Psoas muscle (tissue), 8 donors: Measurements from ENCODE around the gene TRIM33. TPM values are rescaled to one million over a fixed set of nuclear protein-coding genes. Genes with fewer than 3 reads are reported as not detected.

ENCODE experiments used
- ATAC-seq, 4 donors: fragments of 200-7000 bp; cut with Tn5 transposase; one replicate each; pipeline ENCODE4 v1.9.1; 2020; ENCODE audit warnings: moderate library complexity in 3 of 4, mild to moderate bottlenecking in 2 of 4
- DNase-seq, 2 donors: peaks; one replicate each; pipeline ENCODE4 v3.0.0-alpha.2; 2020
- H3K27ac ChIP-seq: fragments of 200-600 bp; one replicate; pipeline ENCODE4 v1.8.0; 2022
- H3K27me3 ChIP-seq, 3 donors: fragments of 200-600 bp in 1 of 3; one replicate each; pipeline versions ENCODE4 v1.6.1 to v1.8.0; 2013 to 2022; ENCODE audit warnings: low read length in 2 of 3, mild to moderate bottlenecking in 2 of 3, moderate library complexity in 1 of 3; ENCODE audit not compliant: insufficient read depth in 3 of 3
- H3K36me3 ChIP-seq, 2 donors: fragments of 200-600 bp in 1 of 2; one replicate each; pipeline versions ENCODE4 v1.6.1 to v1.8.0; 2013 to 2022; ENCODE audit warnings: low read depth in 1 of 2, mild to moderate bottlenecking in 1 of 2, moderate library complexity in 1 of 2; ENCODE audit not compliant: insufficient read depth in 1 of 2
- H3K4me1 ChIP-seq: fragments of 200-600 bp; one replicate; pipeline ENCODE4 v1.8.0; 2022
- H3K4me3 ChIP-seq: fragments of 200-600 bp; one replicate; pipeline ENCODE4 v1.8.0; 2022; ENCODE audit warnings: mild to moderate bottlenecking
- H3K9me3 ChIP-seq: fragments of 200-600 bp; one replicate; pipeline ENCODE4 v1.8.0; 2022
- CTCF ChIP-seq: fragments of 200-600 bp; IDR thresholded peaks from one replicate; pipeline ENCODE4 v1.8.0; 2022; ENCODE audit warnings: antibody characterized with exemption
- WGBS, 3 donors: extraction: QIAGEN DNeasy Blood & Tissue Kit; methylation state at CpG; one replicate each; pipeline versions ENCODE4 v1.1.6 to v1.1.7; 2013; 5-methylcytosine and 5-hydroxymethylcytosine counted together
- intact Hi-C, 2 donors: fragments of 100-400 bp; cut with DNase I; formaldehyde crosslinking; loops; one replicate each; pipeline versions ENCODE4 v1.11.0 to v1.14.2; 2022
- polyA plus RNA-seq, 3 donors: library from polyadenylated mRNA; stranded (reverse); fragments of 200-250 nt; gene quantifications; one replicate each; pipeline ENCODE4 v1.2.3, GENCODE V29; 2013
- total RNA-seq, 4 donors: library from RNA; stranded (reverse); fragmentation: NEBNext Ultra II Directional in 2 of 4; extraction: Animal tissue kit (Norgen Biotek cat#: 25700) in 2 of 4; gene quantifications; one replicate each; pipeline versions ENCODE4 v1.2.1 to v1.2.4, GENCODE V29; 2021 to 2023
- donor health status: healthy with polysubstance abuse.
- donor health status: DM: no; HTN: no; CAD: no; lungs with moderate emphysema.
- donor health status: Bipolar disorder and iron deficiency.
- donor health status: healthy.
- donor health status: DM: yes; HTN: yes; CAD: no.
- donor health status: DM: no; HTN: no; CAD: no.
- donor health status: DM: no; HTN: no; CAD: no.
- donor health status: DM: yes; HTN: yes; CAD: no.

The TRIM33 gene
- total and polyA plus RNA-seq, 7 donors: 4.6 to 22.0 (median 15.2) TPM

- Histone ChIP-seq H3K36me3 (no peaks in the 10 kb centered on the region), H3K27me3 (no peaks in the 10 kb centered on the region), H3K4me1 (peaks cover 26% of the 10 kb centered on the region), H3K4me3 (no peak overlapping the region), H3K9me3 (no peaks in the 10 kb centered on the region), H3K27ac (no peak overlapping the region)
- 87 to 97% (median 94%) methylated on average over 2 of the region's 2 CpGs for WGBS, 3 donors
- TF ChIP-seq CTCF: no peak
- no peak for DNase-seq
- ATAC-seq: no peak
- intact Hi-C loops: no loop called here
Measured at GRCh38 chr1:114479134-114479533, 31.9 kb downstream of the TRIM33 start.

- intact Hi-C loops: no loop called here
- H3K4me1 ChIP-seq: peaks cover 20% of the 10 kb centered on the region
- H3K27me3 ChIP-seq: no peaks in the 10 kb centered on the region
- no peaks in the 10 kb centered on the region for H3K36me3 ChIP-seq
- no peak for TF ChIP-seq CTCF
- H3K9me3 ChIP-seq: no peaks in the 10 kb centered on the region
- H3K4me3 ChIP-seq: no peak overlapping the region
- ATAC-seq (no peak), DNase-seq (no peak)
- no peak overlapping the region for H3K27ac ChIP-seq
- 96 to 99% (median 97%) methylated on average over 6 of the region's 6 CpGs for WGBS, 3 donors
Measured at GRCh38 chr1:114473796-114474195, 37.2 kb downstream of the TRIM33 start.

- H3K27me3 ChIP-seq: no peaks in the 10 kb centered on the region
- H3K9me3 ChIP-seq: no peaks in the 10 kb centered on the region
- no peaks in the 10 kb centered on the region for H3K36me3 ChIP-seq
- ATAC-seq (no peak), DNase-seq (no peak)
- peaks cover 14% of the 10 kb centered on the region for H3K4me1 ChIP-seq
- no peak overlapping the region for H3K27ac ChIP-seq
- intact Hi-C loops: no loop called here
- no peak overlapping the region for H3K4me3 ChIP-seq
- TF ChIP-seq CTCF: no peak
- 94 to 98% (median 97%) methylated on average over 3 of the region's 3 CpGs for WGBS, 3 donors
Measured at GRCh38 chr1:114472408-114472807, 38.6 kb downstream of the TRIM33 start.

GRCh38 chr1:114470681-114471080 lies 40.3 kb downstream of the TRIM33 start:
- no peaks in the 10 kb centered on the region for H3K9me3 ChIP-seq
- intact Hi-C loops: no loop called here
- ATAC-seq: no peak
- peaks cover 4% of the 10 kb centered on the region for H3K4me1 ChIP-seq
- H3K4me3 ChIP-seq: no peak overlapping the region
- no peaks in the 10 kb centered on the region for H3K27me3 ChIP-seq
- no peak for DNase-seq
- WGBS, 3 donors: 78 to 79% (median 79%) methylated on average over 5 of the region's 5 CpGs
- no peaks in the 10 kb centered on the region for H3K36me3 ChIP-seq
- H3K27ac ChIP-seq: no peak overlapping the region
- no peak for TF ChIP-seq CTCF

- Histone ChIP-seq H3K36me3 (no peaks in the 10 kb centered on the region), H3K4me1 (no peaks in the 10 kb centered on the region), H3K4me3 (no peak overlapping the region), H3K27ac (no peak overlapping the region), H3K9me3 (no peaks in the 10 kb centered on the region), H3K27me3 (no peaks in the 10 kb centered on the region)
- no peak for TF ChIP-seq CTCF
- ATAC-seq (no peak), DNase-seq (no peak)
- intact Hi-C loops: no loop called here
- WGBS, 3 donors: 70 to 80% (median 77%) methylated on average over 6 of the region's 6 CpGs
Measured at GRCh38 chr1:114468710-114469468, 42.1 kb downstream of the TRIM33 start.
